Measurements from ENCODE around the gene AP2A2. TPM values are rescaled to one million over a fixed set of nuclear protein-coding genes. Genes with fewer than 3 reads are reported as not detected.

AP2A2 gene
- total RNA-seq: 120 TPM
- long read RNA-seq, full-length matches to known transcripts: 1 of 57 reads
- long read RNA-seq, partial matches to known transcripts: 33 of 57 reads
- long read RNA-seq, other reads (novel, unspliced or antisense): 23 of 57 reads

- DNase-seq (ENCODE audit: low spot score): peak; percentile 96
Measured at GRCh38 chr11:925496-926301, at the start of gene AP2A2. Gene AP2A2 (plus strand): TSS chr11:925870. CDS start chr11:926022, 152 bp downstream.

GRCh38 chr11:876545-876944 is 49.1 kb upstream of the AP2A2 start:
- DNase-seq (ENCODE audit: low spot score): no peak

- DNase-seq (ENCODE audit: low spot score): no peak
Measured at GRCh38 chr11:877565-877964, 48.1 kb upstream of the AP2A2 start.

GRCh38 chr11:880447-880846 is 45.2 kb upstream of the AP2A2 start:
- no peak for DNase-seq (ENCODE audit: low spot score)

GRCh38 chr11:882596-882995 is 43.1 kb upstream of the AP2A2 start:
- DNase-seq (ENCODE audit: low spot score): no peak

- DNase-seq (ENCODE audit: low spot score): no peak
Measured at GRCh38 chr11:883527-883926, 42.1 kb upstream of the AP2A2 start.

GRCh38 chr11:884578-885070 is 41.0 kb upstream of the AP2A2 start:
- DNase-seq (ENCODE audit: low spot score): no peak

GRCh38 chr11:886568-886967 is 39.1 kb upstream of the AP2A2 start:
- DNase-seq (ENCODE audit: low spot score): no peak

- DNase-seq (ENCODE audit: low spot score): no peak
Measured at GRCh38 chr11:887589-887988, 38.1 kb upstream of the AP2A2 start.

- DNase-seq (ENCODE audit: low spot score): no peak
Measured at GRCh38 chr11:888310-889212, 37.1 kb upstream of the AP2A2 start.

GRCh38 chr11:889257-889656 is 36.4 kb upstream of the AP2A2 start:
- no peak for DNase-seq (ENCODE audit: low spot score)

- DNase-seq (ENCODE audit: low spot score): no peak
Measured at GRCh38 chr11:889687-890475, 35.8 kb upstream of the AP2A2 start.

- DNase-seq (ENCODE audit: low spot score): no peak
Measured at GRCh38 chr11:890794-891540, 34.7 kb upstream of the AP2A2 start.

- no peak for DNase-seq (ENCODE audit: low spot score)
Measured at GRCh38 chr11:893008-893654, 32.5 kb upstream of the AP2A2 start.

- no peak for DNase-seq (ENCODE audit: low spot score)
Measured at GRCh38 chr11:894575-895201, 31.0 kb upstream of the AP2A2 start.

- no peak for DNase-seq (ENCODE audit: low spot score)
Measured at GRCh38 chr11:895331-896110, 30.1 kb upstream of the AP2A2 start.

GRCh38 chr11:897253-898142 is 28.2 kb upstream of the AP2A2 start:
- DNase-seq (ENCODE audit: low spot score): no peak

- DNase-seq (ENCODE audit: low spot score): no peak
Measured at GRCh38 chr11:898143-898511, 27.5 kb upstream of the AP2A2 start.

All from mesenteric fat pad (tissue), 1 donor.